Mesothelial cell of epicardium (in vitro differentiated cells): ENCODE measurements around the gene WWOX. TPM values are rescaled to one million over a fixed set of nuclear protein-coding genes. Genes with fewer than 3 reads are reported as not detected.

ENCODE experiments used
- DNase-seq, 2 experiments: peaks; one replicate each; pipeline ENCODE4 v3.0.0; 2021; ENCODE audit warnings: low spot score in 2 of 2; ENCODE audit not compliant: unreplicated experiment in 2 of 2
- H3K27ac Mint-ChIP-seq: 2 replicates; pipeline ENCODE4 v1.8.0; 2021; ENCODE audit warnings: mixed read lengths
- H3K27me3 Mint-ChIP-seq: 2 replicates; pipeline ENCODE4 v1.8.0; 2021; ENCODE audit warnings: low read depth, mixed read lengths
- H3K36me3 Mint-ChIP-seq: 2 replicates; pipeline ENCODE4 v1.8.0; 2021; ENCODE audit warnings: mixed read lengths
- H3K4me1 Mint-ChIP-seq: 2 replicates; pipeline ENCODE4 v1.8.0; 2021; ENCODE audit warnings: mixed read lengths
- H3K4me3 Mint-ChIP-seq: 2 replicates; pipeline ENCODE4 v1.8.0; 2021; ENCODE audit warnings: mild to moderate bottlenecking, moderate library complexity, mixed read lengths
- H3K9me3 Mint-ChIP-seq: 2 replicates; pipeline ENCODE4 v1.8.0; 2021; ENCODE audit warnings: mixed read lengths
- CTCF ChIP-seq: fragments of 200-600 bp; sonication (generic); IDR thresholded peaks from one replicate; pipeline ENCODE4 v1.5.0; 2021; ENCODE audit warnings: antibody characterized with exemption; ENCODE audit not compliant: unreplicated experiment
- total RNA-seq: library from RNA; stranded (reverse); gene quantifications from 3 replicates; pipeline ENCODE4 v1.2.1, GENCODE V29; 2021

The WWOX gene
- total RNA-seq, 1 donor from 2014 or later = 29.7 TPM

GRCh38 chr16:78815713-78816112 is 716.3 kb downstream of the WWOX start:
- H3K27me3 Mint-ChIP-seq = no peaks in the 10 kb centered on the region
- DNase-seq = no peak
- no peaks in the 10 kb centered on the region for H3K9me3 Mint-ChIP-seq
- peak overlapping the region; percentile 41 for H3K27ac Mint-ChIP-seq
- peaks cover 40% of the 10 kb centered on the region for H3K4me1 Mint-ChIP-seq
- no peak overlapping the region for H3K4me3 Mint-ChIP-seq
- H3K36me3 Mint-ChIP-seq = no peaks in the 10 kb centered on the region
- no peak for TF ChIP-seq CTCF

- DNase-seq = no peak
- TF ChIP-seq CTCF = no peak
- Mint-ChIP-seq H3K4me3 (no peak overlapping the region), H3K27me3 (no peaks in the 10 kb centered on the region), H3K9me3 (no peaks in the 10 kb centered on the region), H3K4me1 (peaks cover 40% of the 10 kb centered on the region), H3K27ac (no peak overlapping the region), H3K36me3 (no peaks in the 10 kb centered on the region)
Observed at GRCh38 chr16:78816499-78817195, 717.2 kb downstream of the WWOX start.

- Mint-ChIP-seq H3K27me3 (no peaks in the 10 kb centered on the region), H3K4me1 (peaks cover 40% of the 10 kb centered on the region), H3K4me3 (no peak overlapping the region), H3K9me3 (no peaks in the 10 kb centered on the region), H3K27ac (no peak overlapping the region), H3K36me3 (no peaks in the 10 kb centered on the region)
- DNase-seq = no peak
- no peak for TF ChIP-seq CTCF
Observed at GRCh38 chr16:78817200-78817739, 717.8 kb downstream of the WWOX start.

- peaks cover 15% of the 10 kb centered on the region for H3K4me1 Mint-ChIP-seq
- TF ChIP-seq CTCF = no peak
- no peak overlapping the region for H3K4me3 Mint-ChIP-seq
- DNase-seq = no peak
- H3K27me3 Mint-ChIP-seq = no peaks in the 10 kb centered on the region
- H3K27ac Mint-ChIP-seq = no peak overlapping the region
- H3K36me3 Mint-ChIP-seq = no peaks in the 10 kb centered on the region
- peaks cover 5% of the 10 kb centered on the region for H3K9me3 Mint-ChIP-seq
Observed at GRCh38 chr16:78821335-78821734, 721.9 kb downstream of the WWOX start.

- DNase-seq = no peak
- Mint-ChIP-seq H3K9me3 (peaks cover 5% of the 10 kb centered on the region), H3K4me3 (no peak overlapping the region), H3K36me3 (no peaks in the 10 kb centered on the region), H3K27me3 (no peaks in the 10 kb centered on the region), H3K4me1 (peaks cover 4% of the 10 kb centered on the region), H3K27ac (no peak overlapping the region)
- TF ChIP-seq CTCF = no peak
Observed at GRCh38 chr16:78822509-78822908, 723.1 kb downstream of the WWOX start.
